ENCODE measurements around the gene EVI5. TPM values are rescaled to one million over a fixed set of nuclear protein-coding genes. Genes with fewer than 3 reads are reported as not detected.

Gene EVI5
- total RNA-seq, 1 donor from 2014 or later = 30.3 TPM

- TF ChIP-seq, protein P1, sequence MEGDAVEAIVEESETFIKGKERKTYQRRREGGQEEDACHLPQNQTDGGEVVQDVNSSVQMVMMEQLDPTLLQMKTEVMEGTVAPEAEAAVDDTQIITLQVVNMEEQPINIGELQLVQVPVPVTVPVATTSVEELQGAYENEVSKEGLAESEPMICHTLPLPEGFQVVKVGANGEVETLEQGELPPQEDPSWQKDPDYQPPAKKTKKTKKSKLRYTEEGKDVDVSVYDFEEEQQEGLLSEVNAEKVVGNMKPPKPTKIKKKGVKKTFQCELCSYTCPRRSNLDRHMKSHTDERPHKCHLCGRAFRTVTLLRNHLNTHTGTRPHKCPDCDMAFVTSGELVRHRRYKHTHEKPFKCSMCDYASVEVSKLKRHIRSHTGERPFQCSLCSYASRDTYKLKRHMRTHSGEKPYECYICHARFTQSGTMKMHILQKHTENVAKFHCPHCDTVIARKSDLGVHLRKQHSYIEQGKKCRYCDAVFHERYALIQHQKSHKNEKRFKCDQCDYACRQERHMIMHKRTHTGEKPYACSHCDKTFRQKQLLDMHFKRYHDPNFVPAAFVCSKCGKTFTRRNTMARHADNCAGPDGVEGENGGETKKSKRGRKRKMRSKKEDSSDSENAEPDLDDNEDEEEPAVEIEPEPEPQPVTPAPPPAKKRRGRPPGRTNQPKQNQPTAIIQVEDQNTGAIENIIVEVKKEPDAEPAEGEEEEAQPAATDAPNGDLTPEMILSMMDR (IDR thresholded peaks at IDR 0.05; ENCODE audit: unreplicated experiment) = no peak
- Mint-ChIP-seq H3K4me1 (ENCODE audit: low read depth) (peaks cover 7% of the 10 kb centered on the region), H3K4me3 (ENCODE audit: low read depth) (no peak overlapping the region), H3K27ac (no peak overlapping the region), H3K27me3 (no peaks in the 10 kb centered on the region), H3K9me3 (ENCODE audit: low read depth) (no peaks in the 10 kb centered on the region), H3K36me3 (ENCODE audit: insufficient read depth) (peaks cover 4% of the 10 kb centered on the region)
- DNase-seq (ENCODE audit: low spot score, unreplicated experiment) = no peak
Observed at GRCh38 chr1:92756537-92756936, 28.4 kb downstream of the EVI5 start.

DNA sequence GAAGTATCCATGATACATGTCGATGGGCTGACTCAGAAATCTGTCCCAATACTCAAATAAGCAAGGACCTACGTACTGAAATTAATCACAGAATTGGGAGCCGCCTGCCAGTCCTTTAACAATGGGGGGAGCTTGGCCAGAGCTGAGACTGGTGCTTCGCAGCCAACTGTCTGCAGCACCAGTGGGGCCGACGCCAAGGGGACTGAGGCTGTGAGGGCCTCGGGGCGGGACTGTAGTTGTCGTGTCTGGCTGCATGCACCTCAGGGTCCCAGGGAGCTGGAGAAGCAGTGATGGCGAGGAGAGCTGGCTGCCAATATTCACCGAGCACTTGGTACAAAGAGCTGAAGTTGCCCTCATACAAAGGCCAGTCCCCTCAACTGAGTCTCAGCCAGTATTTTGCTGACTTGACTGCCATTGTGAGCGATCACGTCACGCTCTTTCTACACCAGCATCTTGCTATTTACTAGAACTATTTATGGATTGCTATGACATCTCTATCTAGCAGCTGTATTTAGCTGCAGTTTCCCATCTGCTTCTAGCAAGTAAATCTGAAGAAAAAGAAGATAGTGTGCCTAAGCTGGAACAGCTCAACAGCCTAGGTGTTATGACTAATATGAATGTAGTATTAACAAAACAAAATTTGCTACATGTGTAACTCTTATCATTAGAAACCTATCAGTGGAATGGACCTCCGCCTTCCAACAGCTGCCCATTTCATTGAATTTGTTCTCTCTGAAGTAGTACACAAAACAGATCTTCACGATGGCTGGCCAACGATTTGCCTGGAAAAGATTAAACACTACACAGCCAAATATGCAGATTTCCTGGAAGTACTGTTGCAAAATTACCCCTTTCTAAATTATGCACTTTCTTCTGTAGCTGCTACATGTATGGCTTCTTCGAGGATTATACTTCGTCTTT, 29.1 kb downstream of the EVI5 start:
- no peaks in the 10 kb centered on the region for H3K27me3 Mint-ChIP-seq
- H3K9me3 Mint-ChIP-seq (ENCODE audit: low read depth) = no peaks in the 10 kb centered on the region
- TF ChIP-seq, protein P1 (IDR thresholded peaks at IDR 0.05; ENCODE audit: unreplicated experiment) = no peak
- peaks cover 4% of the 10 kb centered on the region for H3K36me3 Mint-ChIP-seq (ENCODE audit: insufficient read depth)
- H3K4me1 Mint-ChIP-seq (ENCODE audit: low read depth) = peaks cover 7% of the 10 kb centered on the region
- no peak overlapping the region for H3K27ac Mint-ChIP-seq
- H3K4me3 Mint-ChIP-seq (ENCODE audit: low read depth) = no peak overlapping the region
- no peak for DNase-seq (ENCODE audit: low spot score, unreplicated experiment)

- Mint-ChIP-seq H3K9me3 (ENCODE audit: low read depth) (no peaks in the 10 kb centered on the region), H3K4me1 (ENCODE audit: low read depth) (peaks cover 7% of the 10 kb centered on the region), H3K36me3 (ENCODE audit: insufficient read depth) (peaks cover 4% of the 10 kb centered on the region), H3K27me3 (no peaks in the 10 kb centered on the region), H3K4me3 (ENCODE audit: low read depth) (no peak overlapping the region), H3K27ac (no peak overlapping the region)
- no peak for DNase-seq (ENCODE audit: low spot score, unreplicated experiment)
- TF ChIP-seq, protein P1 (IDR thresholded peaks at IDR 0.05; ENCODE audit: unreplicated experiment) = no peak
Observed at GRCh38 chr1:92754719-92755050, 30.2 kb downstream of the EVI5 start.

- no peak for DNase-seq (ENCODE audit: low spot score, unreplicated experiment)
- no peak overlapping the region for H3K4me3 Mint-ChIP-seq (ENCODE audit: low read depth)
- H3K36me3 Mint-ChIP-seq (ENCODE audit: insufficient read depth) = peaks cover 4% of the 10 kb centered on the region
- TF ChIP-seq, protein P1 (IDR thresholded peaks at IDR 0.05; ENCODE audit: unreplicated experiment) = no peak
- H3K4me1 Mint-ChIP-seq (ENCODE audit: low read depth) = peaks cover 7% of the 10 kb centered on the region
- H3K27ac Mint-ChIP-seq = no peak overlapping the region
- no peaks in the 10 kb centered on the region for H3K27me3 Mint-ChIP-seq
- H3K9me3 Mint-ChIP-seq (ENCODE audit: low read depth) = no peaks in the 10 kb centered on the region
Observed at GRCh38 chr1:92754000-92754718, 30.7 kb downstream of the EVI5 start.

DNA sequence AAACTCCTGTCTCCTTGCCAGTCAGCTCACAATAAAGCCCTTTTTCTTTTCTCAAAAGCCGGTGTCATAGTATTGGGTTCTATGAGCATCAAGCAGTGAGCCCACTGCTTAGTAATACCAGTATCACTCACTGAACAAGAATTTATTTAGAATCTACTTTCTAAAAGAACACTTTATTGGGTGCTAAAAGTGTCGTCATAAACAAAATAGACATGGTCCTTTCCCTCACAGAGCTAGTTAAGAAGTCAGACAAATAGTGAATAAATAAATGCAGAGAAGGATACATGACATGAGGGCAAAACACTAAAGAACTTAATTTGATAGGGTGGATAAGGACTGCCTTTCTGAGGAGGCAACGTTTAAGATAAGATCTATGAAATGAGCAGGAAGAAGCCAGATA, 32.2 kb downstream of the EVI5 start:
- Mint-ChIP-seq H3K4me1 (ENCODE audit: low read depth) (peaks cover 5% of the 10 kb centered on the region), H3K36me3 (ENCODE audit: insufficient read depth) (peaks cover 4% of the 10 kb centered on the region), H3K9me3 (ENCODE audit: low read depth) (no peaks in the 10 kb centered on the region), H3K27me3 (no peaks in the 10 kb centered on the region), H3K4me3 (ENCODE audit: low read depth) (no peak overlapping the region), H3K27ac (no peak overlapping the region)
- DNase-seq (ENCODE audit: low spot score, unreplicated experiment) = no peak
- TF ChIP-seq, protein P1 (IDR thresholded peaks at IDR 0.05; ENCODE audit: unreplicated experiment) = no peak
